ENCODE measurements around the gene ZNF880.
"Not testable (repeated sequence)": the region's sequence is repeated elsewhere in the genome, so short reads cannot be mapped to it uniquely, and the experiment has no call there.

Gene ZNF880

DNA sequence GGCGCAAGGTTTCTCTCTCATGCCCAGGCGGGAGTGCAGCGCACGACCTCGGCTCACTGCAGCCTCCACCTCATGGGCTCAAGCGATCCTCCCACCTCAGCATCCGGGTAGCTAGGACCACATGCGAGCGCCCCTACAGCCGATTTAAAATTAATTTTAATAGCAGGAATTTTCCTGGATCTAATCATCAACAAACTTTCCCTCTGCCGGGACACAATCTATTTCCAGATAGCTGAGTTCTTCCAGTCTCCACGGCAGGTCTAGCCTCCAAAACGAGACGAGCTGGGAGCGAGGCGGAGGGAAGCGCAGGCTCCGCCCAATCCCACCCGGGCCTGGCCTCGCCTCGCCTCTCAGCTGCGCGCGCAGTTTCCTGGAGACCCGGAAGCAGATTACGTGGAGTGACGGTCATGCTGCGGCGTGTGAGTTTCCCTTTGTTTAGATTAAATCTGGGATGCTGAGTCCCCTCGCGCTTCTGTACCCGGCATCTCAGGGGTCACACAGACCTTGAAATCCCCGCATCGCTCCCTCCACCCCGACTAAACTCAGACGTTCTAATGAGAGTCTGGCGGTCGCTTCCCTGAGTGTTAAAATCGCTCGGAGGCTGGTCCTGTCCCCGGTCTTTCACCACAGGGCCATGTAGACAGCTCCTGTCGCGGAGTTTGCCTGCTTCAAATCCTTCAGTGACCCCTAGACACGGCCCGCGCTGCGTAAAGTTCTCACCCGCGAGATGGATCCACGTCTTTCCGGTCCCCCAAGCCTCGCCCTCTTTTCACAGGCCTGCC lies at the start of gene ZNF880:
Gene ZNF880 (plus strand): TSS at position 365 of the 782 bp plus-strand sequence. CDS start 43 bp downstream, at position 408.
- peak; percentile 92 to 93 for DNase-seq

DNA sequence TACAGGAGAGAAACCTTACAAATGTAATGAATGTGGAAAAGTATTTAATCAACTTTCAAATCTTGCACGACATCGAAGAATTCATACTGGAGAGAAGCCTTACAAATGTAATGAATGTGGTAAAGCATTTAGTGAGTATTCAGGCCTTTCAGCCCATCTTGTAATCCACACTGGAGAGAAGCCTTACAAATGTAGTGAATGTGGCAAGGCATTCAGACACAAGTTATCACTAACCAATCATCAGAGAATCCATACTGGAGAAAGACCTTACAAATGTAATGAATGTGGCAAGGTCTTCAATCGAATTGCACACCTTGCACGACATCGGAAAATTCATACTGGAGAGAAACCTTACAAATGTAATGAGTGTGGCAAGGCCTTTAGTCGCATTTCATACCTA lies 47.3 kb upstream of the ZNF880 start:
- no peak for DNase-seq

DNA sequence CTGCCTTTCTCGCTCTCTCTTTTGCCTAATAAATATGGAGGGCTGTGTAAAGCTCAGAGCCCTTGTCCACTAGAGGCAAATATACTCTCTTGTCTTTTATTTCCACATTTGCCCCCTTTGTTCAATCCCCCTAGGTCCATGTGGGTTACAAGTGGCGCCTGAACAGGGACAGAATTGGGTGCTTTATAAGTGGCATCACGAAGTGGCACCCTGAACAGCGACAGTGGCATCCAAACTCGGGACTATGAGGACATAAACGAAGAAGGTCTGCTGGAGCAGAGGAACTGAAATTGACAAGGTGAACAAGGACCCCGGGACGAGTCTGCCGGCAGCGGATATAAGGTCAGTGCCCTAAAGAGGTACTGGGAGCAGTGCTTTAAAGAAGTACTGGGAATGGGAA lies 38.0 kb upstream of the ZNF880 start:
- DNase-seq: no peak

DNA sequence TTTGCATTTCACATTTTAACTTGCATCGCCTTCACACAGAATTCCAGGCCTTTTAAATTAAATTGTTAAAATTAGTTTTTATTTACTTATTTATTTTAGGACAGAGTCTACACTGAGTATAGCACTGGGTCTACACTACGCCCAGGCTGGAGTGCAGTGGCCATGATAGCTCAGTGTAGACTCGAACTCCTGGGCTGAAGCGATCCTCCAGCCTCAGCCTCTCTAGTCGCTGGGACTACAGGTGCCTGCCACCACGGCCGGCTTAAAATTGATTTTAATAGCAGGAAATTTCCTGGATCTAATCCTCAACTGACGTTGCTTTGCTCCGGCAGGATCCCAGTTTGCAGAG lies 34.0 kb upstream of the ZNF880 start:
- no peak for DNase-seq

DNA sequence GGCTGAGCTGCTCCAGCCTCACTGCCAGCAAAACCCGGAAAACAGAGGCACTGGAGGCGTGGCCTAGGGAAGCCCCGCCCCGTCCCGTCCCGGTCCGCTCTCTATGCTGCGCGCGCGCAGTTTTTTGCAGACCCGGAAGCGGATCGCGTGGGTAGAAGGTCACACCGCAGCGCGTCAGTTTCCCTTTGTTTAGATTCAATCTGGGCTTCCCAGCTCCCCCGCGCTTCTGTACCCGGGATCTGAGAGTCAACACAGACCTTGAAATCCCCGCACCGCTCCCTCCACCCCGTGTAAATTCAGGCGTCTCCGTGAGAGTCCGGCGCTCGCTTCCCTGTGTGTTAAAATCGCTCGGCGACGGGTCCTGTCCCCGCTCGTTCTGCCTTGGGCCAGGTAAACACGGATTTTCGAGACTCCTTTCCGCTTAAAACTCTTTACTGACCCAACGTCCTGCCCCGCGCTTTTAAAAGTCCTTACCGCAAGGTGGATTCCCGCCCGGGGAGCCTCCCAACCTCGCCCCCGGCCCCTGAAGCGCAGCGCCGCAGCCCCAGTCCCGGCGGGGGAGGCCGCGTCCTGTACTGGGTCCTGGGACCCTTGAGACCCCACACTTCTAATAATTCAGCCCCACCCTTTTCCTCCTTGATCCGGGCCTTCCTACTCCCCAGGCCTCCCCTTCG lies 33.5 kb upstream of the ZNF880 start, which contains the start of gene ZNF610:
Gene ZNF610 (plus strand): TSS at position 127 of the 674 bp plus-strand sequence. CDS start 12,930 bp downstream, outside the sequence.
- DNase-seq: peak; percentile 90 to 92

DNA sequence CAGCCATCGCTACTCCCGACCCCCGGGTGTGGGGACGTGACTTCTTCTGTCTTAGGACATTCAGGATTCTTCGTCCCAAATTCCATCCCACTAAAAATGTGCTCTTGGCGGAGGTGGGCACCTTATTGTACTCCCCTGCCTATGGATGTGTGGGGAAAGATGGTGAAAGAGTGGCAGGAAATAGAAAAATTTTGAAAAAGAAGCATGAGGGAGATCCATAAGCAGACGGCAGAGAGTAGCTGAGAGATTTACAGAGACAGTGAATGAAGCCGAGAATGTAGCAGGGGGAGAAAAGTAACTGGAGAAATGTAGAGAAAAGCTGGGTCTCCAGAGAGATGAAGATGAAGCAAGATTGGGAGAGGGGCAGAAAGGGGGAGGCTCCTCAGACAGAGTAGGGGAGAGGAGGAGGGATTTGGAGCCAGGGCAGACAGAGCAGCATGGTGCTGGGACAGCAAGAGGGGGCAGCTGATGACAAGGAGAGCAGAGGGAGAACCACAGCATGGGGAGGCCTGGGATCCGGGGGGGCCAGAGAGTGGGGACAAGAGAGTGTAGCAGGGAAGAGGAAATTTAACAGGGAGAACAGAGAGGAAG lies 32.8 kb upstream of the ZNF880 start:
- no peak for DNase-seq

DNA sequence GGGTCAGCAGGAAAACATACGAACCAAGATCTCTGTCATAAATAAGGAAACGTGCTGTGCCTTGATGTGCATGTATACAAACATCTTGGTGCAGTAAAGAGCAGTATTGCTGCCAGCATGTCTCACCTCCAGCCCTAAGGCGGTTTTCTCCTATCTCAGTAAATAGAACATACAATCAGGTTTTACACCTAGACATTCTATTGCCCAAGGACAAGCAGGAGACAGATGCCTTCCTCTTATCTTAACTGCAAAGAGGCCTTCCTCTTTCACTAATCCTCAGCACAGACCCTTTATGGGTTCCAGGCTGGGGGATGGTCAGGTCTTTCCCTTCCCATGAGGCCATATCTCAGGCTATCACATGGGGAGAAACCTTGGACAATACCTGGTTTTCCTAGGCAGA lies 30.7 kb upstream of the ZNF880 start:
- not testable (repeated sequence) for DNase-seq

DNA sequence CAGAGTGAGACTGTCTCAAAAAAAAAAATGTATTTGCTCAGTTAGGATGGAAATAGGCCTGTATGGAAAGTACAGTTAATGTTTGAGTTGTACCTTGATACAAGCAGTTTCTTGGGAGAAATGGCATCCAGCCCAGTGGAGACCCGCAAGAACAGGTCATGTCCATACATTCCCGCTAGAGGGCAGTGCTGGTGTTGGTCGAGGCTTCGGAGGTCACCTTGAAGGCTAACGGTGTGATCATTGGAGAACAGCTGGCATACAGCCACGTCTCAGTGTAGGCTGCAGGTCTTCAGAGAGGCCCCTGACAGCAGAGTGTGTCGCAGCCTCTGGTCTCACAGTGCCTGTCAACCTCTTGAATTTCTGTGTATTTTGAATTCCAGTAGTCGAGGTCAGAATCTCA lies 26.2 kb upstream of the ZNF880 start:
- peak; percentile 52 to 60 for DNase-seq

DNA sequence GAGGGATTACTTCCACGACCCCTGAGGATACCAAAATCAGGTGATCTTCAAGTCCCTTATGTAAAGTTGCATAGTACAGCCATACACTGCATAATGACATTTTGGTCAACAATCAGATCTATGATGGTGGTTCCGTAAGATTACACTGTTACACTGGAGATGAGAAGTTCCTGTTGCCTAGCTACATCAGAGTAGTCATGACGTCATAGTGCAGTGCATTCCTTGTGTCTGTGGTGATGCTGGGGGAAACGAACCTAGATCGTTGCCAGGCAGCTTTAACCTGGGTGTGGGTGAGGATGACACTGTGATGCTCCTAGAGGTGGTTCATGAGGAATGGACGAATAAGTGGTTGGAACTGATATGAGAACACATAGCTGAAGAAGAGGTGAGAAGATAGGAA lies 24.6 kb upstream of the ZNF880 start:
- DNase-seq: no peak

DNA sequence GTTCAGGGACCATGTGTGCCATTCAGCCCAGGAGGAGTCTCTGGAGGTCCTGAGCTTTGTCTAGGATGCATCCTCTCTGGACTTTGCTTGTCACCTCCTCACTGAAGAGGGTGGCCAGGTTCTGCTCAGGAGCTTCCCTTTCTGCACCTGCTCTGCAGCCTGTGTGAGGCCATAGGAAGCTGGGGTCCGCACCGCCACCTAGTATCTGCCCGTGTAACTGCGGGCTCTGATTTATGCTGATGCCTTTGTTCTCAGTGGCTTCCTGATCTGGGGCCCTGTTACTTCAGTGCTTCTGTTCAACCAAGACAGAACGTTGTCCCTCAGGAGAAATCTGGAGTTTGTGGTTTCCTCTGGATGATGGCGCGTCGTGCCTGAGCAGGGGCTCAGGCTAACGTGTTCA lies 18.2 kb upstream of the ZNF880 start:
- no peak for DNase-seq

DNA sequence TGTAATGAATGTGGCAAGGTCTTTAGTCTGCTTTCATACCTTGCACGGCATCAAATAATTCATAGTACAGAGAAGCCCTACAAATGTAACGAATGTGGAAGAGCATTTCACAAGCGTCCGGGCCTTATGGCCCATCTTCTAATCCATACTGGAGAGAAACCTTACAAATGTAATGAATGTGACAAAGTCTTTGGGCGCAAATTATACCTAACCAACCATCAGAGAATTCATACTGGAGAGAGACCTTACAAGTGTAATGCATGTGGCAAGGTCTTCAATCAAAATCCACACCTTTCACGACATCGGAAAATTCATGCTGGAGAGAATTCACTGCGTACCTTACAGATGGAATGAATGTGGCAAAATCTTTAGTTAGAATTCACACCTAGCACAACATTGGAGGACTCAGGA lies 3.3 kb upstream of the ZNF880 start:
- DNase-seq: no peak

DNA sequence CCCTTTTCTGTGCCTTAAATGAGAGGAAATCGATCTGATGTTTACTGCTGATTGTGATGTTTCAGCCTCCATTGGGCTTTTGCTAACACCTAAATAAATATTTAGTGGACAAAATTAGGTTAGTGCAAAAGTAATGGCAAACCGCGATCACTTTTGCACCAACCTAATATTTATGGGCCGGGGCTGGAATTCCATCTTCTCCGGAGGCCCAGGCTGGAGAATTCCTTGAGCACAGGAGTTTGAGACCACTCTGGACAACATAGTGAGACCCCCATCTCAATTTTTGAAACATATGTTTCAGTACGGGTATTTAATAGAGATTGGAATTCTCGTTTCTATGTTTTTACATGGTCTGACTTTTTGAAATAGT lies 603 bp downstream of the ZNF880 start:
- no peak for DNase-seq

DNA sequence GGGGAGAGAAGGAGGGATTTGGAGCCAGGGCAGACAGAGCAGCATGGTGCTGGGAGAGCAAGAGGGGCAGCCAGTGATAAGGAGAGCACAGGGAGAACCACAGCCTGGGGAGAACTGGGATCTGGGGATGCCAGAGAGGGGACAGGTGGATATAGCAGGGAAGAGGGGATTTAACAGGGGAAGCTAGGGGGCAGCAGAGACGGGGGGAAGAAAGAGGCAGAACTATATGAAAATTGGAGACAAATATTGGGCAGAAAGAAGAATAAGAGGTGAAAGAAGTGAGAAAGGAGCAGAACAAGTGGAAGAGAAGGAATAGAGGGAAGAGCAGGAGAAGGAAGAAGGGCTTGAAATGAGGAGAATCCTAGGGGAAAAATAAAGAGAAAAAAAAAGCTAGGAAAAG lies 21.4 kb downstream of the ZNF880 start:
- DNase-seq: no peak

DNA sequence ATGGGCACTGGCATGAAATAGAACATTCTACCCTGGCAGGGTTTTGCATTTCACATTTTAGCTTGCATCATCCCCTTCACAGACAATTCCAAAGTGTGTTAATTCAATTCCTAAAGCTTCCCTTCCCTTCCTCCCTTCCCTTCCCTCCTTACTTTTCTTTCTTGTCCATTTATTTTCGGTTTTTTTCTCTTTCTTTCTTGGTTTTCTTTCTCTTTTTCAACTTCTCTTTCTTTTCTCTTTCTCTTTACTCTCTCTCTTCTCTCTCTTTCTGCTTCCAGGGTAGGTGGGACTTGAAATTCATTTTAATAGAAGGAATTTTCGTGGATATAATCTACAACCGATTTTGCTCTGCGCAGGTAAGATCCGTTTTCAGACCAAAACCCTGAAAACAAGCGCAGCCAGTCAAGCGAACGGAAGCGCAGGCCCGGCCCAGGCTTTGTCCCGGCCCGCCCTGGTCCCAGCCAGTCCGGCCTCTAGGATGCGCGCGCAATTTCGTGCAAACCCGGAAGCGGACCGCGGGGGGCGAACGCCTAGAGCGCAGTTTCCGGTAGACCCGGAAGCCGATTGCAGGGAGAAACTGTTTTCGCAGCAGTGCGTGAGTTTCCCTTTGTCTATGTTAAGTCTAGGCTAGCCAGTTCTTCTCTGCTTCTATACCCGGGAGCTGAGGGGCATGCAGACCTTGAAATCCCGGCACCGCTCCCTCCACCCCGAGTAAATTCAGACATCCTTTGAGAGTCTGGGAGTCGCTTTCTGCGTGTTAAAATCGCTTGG lies 27.8 kb downstream of the ZNF880 start, which contains the start of gene ZNF528:
Gene ZNF528 (plus strand): TSS at position 540 of the 771 bp plus-strand sequence. CDS start 4,165 bp downstream, outside the sequence.
- peak; percentile 96 for DNase-seq

DNA sequence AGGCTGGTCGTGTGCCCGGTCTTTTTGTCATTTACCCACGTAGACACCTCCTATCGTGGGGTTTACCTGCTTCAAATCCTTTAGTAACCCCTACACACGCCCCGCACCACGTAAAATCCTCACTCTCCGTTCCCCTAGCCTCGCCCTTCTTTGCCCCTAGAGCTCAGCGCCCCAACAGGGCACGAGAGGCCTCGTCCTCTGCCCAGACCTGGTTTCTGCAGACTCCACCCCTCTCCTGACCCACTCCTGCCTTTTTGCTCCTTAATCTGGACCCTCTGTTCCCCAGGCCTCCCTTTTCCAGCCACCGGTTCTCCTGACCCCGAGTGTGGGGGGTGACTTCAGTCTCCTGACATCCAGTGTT lies 28.3 kb downstream of the ZNF880 start:
- no peak for DNase-seq

DNA sequence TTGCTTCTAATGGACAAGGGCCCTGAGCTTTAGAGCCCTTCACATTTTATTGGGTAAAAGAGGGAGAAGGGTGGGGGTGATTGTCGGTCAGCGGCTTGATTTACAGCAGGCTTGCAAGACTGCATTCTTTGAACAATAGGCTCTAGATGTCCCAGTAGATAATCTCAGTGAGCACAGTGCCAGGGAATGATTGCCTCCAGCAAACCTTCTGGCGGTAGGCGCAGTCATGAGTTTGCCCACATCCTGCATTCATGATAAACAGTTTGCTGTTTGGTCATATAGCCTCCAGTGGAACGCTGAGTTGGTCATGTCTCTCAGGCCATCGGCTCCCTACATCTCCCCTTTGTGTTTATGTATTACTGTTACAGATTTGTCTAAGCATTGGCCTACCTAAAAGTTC lies 40.6 kb downstream of the ZNF880 start:
- no peak for DNase-seq

DNA sequence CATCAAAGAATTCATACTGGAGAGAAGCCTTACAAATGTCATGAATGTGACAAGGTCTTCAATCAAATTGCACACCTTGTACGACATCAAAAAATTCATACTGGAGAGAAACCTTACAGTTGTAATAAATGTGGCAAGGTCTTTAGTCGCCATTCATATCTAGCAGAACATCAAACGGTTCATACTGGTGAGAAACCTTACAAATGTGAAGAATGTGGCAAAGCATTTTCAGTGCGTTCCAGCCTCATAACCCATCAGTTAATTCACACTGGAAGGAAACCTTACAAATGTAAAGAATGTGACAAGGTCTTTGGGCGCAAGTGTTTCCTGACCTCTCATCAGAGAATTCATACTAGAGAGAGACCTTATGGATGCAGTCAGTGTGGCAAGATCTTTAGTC lies 46.0 kb downstream of the ZNF880 start:
- no peak for DNase-seq

DNA sequence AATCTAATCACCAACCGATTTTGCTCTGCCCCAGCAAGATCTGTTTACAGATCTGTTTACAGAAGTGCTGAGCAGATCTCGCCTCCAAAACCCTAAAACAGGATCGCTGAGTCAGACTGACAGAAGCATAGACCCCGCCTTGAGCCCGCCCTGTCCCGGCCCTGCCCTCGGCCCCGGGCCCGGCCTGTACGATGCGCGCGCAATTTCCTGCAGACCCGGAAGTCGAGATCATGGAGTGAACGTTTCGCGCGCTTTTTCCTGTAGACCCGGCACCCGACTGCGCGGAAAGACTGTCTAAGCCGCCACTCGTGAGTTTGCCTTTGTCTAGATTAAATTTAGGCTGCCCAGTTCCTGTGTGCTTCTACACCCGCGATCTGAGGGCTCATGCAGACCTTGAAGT lies 59.2 kb downstream of the ZNF880 start, which contains the start of gene ZNF534:
Gene ZNF534 (plus strand): TSS at position 212 of the 400 bp plus-strand sequence. CDS start 2,327 bp downstream, outside the sequence.
- no peak for DNase-seq

Data from activated T-cell treated with anti-CD3 and anti-CD28 coated beads, Interleukin-2, amount 50 U/mL, for 48 hours (primary cell).